ENCODE results near the gene TST.

TST gene

GRCh38 chr22:37012956-37013355 lies 6.3 kb downstream of the TST start:
- no peak for TF ChIP-seq CTCF (IDR thresholded peaks at IDR 0.05; ENCODE audit: low read depth, low read length, missing control alignments)
- DNase-seq (ENCODE audit: extremely low read depth, low read depth), result no peak
- no peak overlapping the region for H3K4me3 ChIP-seq (replicated peaks; ENCODE audit: low read depth, low read length)

GRCh38 chr22:37012262-37012904 lies 6.9 kb downstream of the TST start:
- no peak for TF ChIP-seq CTCF (IDR thresholded peaks at IDR 0.05; ENCODE audit: low read depth, low read length, missing control alignments)
- DNase-seq (ENCODE audit: extremely low read depth, low read depth), result no peak
- no peak overlapping the region for H3K4me3 ChIP-seq (replicated peaks; ENCODE audit: low read depth, low read length)

- no peak overlapping the region for H3K4me3 ChIP-seq (replicated peaks; ENCODE audit: low read depth, low read length)
- no peak for DNase-seq (ENCODE audit: extremely low read depth, low read depth)
- no peak for TF ChIP-seq CTCF (IDR thresholded peaks at IDR 0.05; ENCODE audit: low read depth, low read length, missing control alignments)
These were observed 7.8 kb downstream of the TST start for GRCh38 chr22:37011472-37011871.

- no peak overlapping the region for H3K4me3 ChIP-seq (replicated peaks; ENCODE audit: low read depth, low read length)
- no peak for TF ChIP-seq CTCF (IDR thresholded peaks at IDR 0.05; ENCODE audit: low read depth, low read length, missing control alignments)
- DNase-seq (ENCODE audit: extremely low read depth, low read depth), result no peak
These were observed 8.3 kb downstream of the TST start for GRCh38 chr22:37010976-37011375.

- DNase-seq (ENCODE audit: extremely low read depth, low read depth), result no peak
- TF ChIP-seq CTCF (IDR thresholded peaks at IDR 0.05; ENCODE audit: low read depth, low read length, missing control alignments), result no peak
These were observed 9.1 kb downstream of the TST start for GRCh38 chr22:37010174-37010573.

GRCh38 chr22:37009490-37009889 lies 9.8 kb downstream of the TST start:
- no peak for TF ChIP-seq CTCF (IDR thresholded peaks at IDR 0.05; ENCODE audit: low read depth, low read length, missing control alignments)
- no peak for DNase-seq (ENCODE audit: extremely low read depth, low read depth)

More at GRCh38 chr22:37010174-37010573, 9.1 kb downstream of the TST start:
- no peak overlapping the region for H3K4me3 ChIP-seq (replicated peaks; ENCODE audit: low read depth, low read length)

GRCh38 chr22:37008365-37008764 lies 10.9 kb downstream of the TST start:
- no peak for TF ChIP-seq CTCF (IDR thresholded peaks at IDR 0.05; ENCODE audit: low read depth, low read length, missing control alignments)
- no peak overlapping the region for H3K4me3 ChIP-seq (replicated peaks; ENCODE audit: low read depth, low read length)
- no peak for DNase-seq (ENCODE audit: extremely low read depth, low read depth)

More at GRCh38 chr22:37009490-37009889, 9.8 kb downstream of the TST start:
- H3K4me3 ChIP-seq (replicated peaks; ENCODE audit: low read depth, low read length), result no peak overlapping the region

Measured in HFF-Myc (cell line).